HG02571 (cell line): Measurements from ENCODE around the gene MYO1F.
"Not testable (repeated sequence)": the region's sequence is repeated elsewhere in the genome, so short reads cannot be mapped to it uniquely, and the experiment has no call there.

Source experiments
- ATAC-seq: cut with Tn5 transposase; IDR thresholded peaks from one replicate; pipeline ENCODE4 v1.9.1; 2021; ENCODE audit warnings: mild to moderate bottlenecking, moderate library complexity; ENCODE audit not compliant: unreplicated experiment

The MYO1F gene

DNA sequence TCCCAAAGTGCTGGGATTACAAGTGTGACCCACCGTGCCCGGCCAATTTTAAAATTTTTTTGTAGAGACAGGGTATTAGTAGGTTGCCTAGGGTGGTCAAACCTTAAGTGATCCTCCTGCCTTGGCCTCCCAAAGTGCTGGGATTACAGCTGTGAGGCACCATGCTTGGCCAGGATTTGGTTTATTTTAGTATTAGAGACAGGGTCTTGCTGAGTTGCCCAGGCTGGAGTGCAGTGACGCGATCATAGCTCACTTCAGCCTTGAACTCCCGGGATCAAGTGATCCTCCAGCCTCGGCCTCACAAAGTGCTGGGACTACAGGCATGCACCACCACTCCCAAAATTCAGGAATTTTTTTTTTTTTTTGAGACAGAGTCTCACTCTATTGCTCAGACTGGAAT, 57.9 kb downstream of the MYO1F start:
- no peak for ATAC-seq

DNA sequence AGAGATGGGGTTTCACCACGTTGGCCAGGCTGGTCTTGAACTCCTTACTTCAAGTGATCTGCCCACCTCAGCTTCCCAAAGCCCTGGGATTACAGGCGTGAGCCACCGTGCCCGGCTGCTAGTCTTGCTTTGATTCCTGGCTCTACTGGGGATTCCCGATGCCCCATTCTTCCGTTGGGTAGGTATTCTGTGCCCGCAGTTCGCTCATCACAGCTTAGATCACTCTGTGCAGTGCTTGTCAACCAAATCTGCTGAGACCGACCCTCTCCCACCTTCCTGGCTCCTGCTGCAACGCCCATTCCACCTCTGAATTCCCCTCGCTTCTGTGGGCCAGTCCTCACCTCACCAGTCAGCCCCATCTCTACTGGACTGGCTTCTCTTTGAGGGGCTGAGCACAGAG, 58.7 kb downstream of the MYO1F start:
- no peak for ATAC-seq

DNA sequence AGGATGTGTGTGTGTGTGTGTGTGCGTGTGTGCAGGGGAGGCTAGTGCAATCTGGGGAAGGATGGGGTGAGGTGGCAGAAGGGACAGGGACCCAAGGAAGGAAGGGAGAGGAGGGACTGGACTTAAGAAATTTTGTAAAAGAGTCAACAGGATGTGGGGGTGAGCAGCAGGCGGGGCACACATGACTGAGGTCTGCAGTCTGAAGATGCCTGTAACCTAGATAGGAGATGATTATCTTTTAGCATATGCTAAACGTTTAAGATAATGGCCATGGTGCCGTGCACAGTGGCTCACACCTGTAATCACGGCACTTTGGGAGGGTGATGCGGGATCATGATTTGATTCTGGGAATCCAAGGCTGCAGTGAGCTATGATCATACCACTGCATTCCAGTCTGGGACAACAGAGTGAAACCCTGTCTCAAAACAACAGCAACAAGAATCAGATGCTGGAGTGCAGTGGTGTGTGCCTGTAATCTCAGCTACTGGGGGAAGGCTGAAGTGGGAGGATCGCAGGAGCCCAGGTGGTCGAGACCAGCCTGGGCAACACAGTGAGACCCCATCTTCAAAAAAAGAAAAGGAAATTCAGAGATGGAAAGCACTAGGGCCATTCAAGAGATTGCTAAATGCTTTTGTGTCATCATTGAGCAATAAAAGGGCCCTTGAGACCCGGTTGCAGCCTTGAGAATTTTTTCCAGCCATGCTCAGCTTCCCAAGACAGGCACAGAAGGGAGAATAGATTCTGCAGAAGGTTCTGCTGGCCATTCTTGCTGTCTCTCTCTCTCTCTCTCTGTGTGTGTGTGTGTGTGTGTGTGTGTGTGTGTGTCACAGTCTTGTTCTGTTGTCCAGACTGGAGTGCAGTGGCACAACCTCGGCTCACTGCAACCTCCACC, 59.4 kb downstream of the MYO1F start:
- ATAC-seq: no peak

DNA sequence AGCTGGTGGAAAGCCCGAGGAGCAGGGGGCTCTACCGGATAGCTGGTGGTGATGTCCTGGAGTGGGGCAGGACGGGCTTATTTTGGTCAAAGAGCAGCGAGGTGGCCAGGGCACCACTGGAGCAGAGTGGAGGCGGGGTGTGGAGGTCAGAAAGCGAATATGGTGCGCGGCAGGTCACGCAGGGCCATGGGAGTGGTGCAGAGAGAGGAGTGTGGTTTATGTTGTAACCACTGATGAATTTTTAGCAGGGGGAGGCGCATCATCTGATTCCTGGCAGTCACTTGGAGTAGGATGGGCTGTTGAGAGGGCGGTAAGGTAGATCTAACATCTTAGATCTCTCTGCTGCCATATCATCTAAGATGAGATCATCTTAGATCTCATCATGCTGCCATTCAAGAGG, 61.9 kb downstream of the MYO1F start:
- no peak for ATAC-seq

DNA sequence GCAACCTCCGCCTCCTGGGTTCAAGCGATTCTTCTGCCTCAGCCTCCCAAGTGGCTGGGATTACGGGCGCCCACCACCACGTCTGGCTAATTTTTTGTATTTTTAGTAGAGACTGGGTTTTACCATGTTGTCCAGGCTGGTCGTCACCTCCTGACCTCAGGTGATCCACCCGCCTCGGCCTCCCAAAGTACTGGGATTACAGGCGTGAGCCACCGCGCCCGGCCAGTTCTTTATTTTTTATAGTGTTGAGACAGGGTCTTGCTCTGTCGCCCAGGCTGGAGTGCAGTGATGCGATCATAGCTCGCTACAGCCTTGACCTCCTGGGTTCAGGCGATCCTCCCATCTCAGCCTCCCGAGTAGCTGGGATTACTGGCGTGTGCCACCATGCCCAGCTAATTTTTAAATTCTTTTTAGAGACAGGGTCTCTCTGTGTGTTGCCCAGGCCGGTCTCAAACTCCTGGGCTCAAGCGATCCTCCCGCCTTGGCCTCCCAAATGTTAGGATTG, 62.7 kb downstream of the MYO1F start:
- not testable (repeated sequence) for ATAC-seq

DNA sequence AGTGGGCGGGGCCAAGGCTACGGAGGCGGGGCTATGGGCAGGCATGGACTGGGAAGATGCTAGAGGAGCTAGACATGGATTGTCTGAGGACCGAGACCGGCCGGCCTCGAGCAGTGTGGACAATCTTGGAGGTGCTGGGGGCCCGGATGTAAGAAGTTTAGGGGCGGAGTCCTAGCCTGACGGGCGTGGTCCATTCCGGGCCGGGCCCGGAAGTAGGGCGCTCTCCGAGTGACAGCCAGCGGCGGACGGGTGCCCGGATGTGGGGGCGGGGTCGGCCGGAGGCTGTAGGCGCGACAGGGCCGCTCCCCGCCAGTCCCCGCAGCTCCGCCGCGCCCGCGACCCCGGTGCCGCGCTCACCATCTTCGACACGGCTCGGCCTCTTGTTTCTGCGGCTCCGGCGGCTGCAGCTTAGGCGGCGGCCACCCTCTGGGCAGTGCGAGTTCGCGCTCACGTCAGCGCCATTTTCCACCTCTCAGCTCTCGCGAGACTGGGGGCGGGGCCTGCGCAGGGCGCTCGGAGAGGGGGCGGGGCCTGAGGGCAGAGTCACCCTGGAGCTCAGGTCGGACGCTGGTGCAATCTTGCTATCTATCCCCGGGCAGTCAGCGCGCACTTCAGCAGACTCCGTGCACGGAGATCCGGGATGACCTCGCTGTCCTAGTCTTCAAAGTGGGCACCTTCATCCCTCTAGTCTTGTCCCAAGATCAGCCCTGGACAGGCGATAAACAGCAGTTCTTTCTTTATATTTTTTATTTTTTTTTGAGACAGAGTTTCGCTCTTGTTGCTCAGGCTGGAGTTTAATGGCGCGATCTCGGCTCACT, 63.3 kb downstream of the MYO1F start, which contains the start of gene ZNF414:
Gene ZNF414, minus strand, starts transcription at position 481 of the 818 bp plus-strand sequence. Its CDS starts 121 bp downstream, at position 360.
- ATAC-seq: peak; percentile 84

DNA sequence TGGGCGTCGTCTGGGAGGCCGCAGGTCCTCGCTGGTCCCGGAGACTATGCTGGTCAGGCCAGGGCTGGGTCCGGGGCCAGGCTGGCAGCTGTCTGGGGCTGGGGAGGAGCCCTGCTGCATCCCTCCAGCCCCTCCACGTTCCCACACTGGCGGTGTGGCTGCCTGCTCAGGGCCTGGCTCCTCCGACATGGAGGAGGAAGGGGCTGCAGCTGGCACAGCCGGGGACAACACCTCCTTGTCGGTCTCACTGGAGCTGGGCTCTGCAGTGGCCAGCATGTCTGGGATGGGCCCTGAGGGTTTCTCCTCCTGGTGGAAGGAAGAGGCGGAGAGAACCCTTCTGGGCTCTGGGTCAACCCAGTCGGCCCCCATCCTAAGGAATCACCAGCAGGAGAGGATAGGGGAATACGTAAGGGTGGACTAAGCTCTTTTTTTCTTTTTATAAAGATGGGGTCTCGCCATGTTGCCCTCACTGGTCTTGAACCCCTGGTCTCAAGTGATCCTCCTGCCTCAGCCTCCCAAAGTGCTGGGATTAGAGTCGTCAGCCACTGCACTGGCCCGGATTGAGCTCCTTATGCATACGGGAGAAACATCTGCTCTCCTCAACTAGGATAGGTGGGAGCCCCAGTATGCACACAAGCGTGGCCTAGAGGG, 64.1 kb downstream of the MYO1F start:
- ATAC-seq: no peak

DNA sequence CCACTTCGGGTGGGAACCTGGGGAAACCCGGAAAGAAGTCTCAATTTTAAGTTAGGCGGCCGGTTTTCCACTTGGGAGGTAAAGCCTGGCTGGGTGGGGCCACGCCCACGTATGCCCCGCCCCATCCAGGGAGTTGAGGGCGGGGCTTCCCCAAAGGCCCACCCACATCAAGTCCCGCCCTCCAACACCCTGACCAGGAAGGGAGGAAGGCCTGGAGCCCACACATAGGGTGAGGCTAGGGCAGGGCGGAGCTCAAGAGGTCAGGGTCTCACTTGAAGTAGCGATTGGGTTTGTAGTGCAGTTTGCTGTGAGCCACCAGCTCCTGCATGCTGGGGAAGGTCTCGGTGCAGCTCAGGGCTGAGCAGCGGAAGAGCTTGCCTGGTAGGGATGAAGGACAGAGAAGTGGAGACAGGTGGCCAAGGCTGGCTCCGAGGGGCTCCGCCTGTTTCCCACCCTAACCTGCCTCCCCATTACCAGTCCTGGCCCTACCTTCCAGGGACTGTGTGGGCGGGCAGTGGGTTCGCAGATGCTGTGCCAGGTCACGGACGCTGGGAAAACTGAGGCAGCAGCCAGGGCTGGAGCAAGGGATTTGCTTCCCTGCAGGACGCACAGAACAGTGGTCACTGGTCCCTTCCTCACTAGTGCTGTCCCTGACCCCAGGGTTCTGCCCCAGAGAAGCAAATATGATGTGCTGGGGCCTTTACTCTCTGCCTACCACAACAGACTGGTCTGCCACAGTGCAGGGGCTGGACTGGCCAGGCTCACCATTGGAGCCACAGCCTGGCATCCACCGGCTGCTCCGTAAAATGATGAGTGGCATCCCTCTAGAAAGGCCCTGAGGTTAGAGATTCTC, 64.9 kb downstream of the MYO1F start:
- ATAC-seq: no peak

DNA sequence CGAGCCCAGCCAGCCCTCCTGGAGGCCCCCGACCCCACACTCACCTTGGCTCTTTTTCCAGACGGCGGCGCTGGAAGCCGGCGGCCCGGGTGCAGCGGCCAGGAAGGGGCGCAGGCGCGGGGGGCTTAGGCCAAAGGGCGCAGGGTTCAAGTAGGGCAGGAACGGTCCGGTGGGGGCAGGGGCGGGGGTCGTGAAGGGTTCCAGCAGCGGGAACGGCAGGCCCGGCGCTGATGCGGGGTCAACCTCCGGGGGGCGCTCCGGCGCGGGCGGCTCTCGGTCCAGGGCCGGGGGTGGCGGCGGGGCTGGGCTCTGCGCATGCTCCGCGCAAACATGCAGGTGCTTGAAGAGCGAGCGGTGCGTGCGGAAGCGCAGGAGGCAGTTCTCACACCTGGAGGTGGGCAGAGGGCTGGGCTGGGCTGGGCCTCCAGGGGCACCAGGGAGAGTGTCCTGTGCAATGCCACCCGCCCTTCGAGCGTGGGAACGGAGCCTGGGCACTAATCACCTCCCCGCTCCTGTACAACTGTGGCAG, 65.6 kb downstream of the MYO1F start:
- no peak for ATAC-seq

DNA sequence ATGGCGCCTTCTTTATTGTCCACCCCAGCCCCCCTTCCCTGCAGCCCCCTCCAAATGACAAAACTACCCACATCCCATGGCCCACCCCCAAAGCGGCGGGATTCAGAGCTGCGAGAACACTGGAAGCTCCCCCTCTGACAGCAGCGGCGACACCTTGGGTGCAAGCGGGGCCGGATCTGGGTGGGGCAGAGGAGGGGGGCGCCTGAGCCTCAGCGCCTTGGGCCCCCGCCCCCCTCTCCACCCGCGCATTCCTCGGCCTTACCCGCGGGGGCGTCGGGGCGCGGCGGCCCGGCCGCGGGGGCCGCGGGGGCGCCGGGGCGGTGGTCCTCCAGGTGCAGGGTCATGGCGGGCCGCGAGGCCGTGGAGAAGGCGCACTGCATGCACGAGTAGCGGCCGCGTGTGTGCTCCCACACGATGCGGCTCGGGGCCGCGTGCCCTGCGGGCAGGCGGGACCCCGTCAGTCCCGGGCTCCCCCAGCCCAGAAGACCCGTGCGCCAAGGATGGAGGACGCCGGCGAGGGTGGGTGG, 66.6 kb downstream of the MYO1F start:
- ATAC-seq: no peak

DNA sequence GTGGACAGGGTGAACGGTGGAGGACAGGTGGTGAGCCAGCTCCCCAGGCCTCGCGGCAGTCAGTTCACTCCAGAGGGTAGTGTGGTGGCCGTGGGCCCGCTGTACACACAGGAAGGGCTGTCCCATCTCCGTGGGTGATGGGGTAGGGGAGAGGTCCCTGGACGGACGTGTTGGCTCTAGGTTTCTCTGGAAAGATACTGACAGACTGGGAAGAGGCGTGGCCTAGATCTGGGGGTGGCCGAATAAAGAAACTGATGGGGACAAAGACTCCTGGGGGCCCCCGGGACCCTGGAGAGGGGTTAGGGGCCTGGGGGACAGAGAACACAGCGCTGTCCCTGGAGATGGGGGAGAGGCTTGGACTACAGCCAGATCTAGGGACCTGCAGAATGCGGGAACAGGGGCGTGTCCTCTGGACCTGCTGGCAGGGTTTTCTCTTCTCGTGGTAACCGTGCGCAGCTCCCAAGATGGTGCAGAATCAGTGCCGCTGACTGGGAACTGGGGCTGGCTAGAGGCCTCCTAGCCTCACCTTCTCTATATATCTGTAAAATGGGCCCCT, 70.8 kb downstream of the MYO1F start:
- no peak for ATAC-seq

DNA sequence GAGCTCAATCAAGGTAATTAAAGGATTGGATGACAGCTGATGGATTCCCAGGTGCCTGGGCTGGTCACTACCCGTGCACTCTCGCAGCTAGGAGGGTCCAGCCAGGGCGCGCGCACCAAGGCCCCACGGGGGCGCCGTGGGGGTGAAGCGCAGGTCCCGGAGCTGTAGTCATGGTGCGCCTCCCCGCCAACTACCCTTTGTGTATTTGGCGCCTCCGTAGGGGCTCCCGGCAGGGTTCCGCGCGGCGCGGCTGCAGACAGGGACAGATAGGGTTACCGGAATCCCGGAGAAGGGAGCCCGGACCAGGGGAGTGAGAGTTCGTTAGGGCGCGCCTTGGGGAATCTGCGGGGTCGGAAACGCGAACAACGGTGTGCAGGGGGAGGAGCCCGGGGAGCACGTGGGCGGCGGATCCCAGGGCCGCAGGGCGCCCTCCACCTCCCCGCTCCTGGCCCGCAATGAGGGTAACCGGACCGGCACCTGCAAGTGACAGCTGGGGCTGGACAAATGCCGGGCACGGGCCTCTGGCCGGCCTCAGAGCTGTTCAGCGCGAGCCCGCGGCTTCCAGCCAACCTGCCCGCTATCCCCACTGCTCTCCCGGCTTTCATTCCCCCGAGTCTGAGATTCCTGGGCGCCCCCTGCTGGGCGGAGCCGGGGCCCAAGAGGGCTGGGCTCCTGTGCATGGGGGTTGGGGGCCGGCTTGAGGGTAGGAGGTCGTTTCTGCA, 71.4 kb downstream of the MYO1F start:
- ATAC-seq: no peak

DNA sequence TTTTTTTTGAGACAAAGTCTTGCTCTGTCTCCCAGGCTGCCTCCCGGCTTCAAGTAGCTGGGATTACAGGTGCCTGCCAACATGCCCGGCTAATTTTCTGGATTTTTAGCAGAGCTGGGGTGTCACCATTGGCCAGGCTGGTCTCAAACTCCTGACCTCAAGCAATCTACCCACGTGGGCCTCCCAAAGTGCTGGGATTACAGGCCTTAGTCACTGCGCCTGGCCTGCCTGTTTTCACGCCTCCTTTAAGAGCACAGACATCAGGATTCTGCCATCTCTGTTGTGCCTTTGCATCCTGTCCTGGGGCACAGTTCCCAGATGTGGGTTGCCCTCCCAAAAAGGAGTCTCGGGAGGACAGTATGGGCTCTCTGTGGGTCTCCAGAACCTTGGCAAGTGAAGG, 72.3 kb downstream of the MYO1F start:
- no peak for ATAC-seq

DNA sequence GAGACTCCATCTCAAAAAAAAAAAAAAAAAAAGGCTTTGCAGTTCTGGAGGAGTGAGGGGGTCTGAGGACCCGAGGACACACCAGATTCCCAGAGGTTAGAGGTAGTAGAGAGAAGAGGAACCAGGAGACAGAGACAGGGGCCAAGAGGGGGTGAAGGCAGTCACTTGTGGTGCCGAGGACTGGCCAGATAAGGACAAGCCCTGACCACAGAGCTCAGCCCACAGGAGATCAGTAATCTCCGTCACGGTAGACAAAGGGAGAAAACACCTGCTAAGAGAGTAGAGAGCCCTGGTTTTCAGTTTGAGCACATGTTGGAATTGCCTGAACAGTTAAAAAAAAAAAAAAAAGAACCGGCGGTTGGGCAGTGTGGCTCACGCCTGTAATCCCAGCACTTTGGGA, 73.1 kb downstream of the MYO1F start:
- ATAC-seq: no peak

DNA sequence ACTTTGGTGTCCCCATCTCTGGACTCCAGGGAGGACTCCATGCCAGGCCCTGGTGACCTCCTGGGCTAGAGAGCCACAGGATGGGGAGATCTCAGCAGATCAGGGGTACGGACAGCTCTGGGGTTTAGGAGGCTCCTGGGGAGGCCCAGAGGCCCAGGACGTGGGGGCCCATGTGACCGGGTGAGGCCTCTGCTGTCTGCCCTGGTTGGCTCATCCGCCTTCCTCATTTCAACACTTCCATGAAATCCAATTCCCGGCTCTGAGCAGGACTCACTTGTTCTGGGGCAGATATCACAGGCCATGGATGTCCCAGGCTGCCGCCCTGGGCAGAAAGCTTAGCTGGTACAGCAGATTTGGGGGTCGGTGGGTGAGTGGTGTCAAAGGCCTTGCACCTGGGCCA, 73.7 kb downstream of the MYO1F start:
- no peak for ATAC-seq

DNA sequence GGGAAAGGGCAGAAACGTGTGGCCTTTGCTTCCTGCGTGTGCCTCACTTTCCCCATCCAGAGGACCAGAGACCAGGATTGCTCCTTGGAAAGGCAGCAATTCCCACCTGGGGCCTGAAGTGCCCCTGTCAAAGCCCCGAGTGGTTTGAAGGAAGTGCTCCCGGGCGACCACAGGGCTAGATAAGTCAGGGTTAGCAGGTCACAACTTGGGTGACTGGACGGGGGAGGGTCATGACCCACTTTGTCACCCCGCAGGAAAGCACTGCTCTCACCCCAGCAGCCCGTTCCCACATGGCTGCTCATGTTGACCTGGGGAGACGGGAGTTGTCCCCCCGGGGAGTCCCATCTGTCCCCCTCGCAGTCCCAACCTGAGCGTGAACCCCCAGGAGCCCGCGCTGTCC, 75.3 kb downstream of the MYO1F start:
- no peak for ATAC-seq

DNA sequence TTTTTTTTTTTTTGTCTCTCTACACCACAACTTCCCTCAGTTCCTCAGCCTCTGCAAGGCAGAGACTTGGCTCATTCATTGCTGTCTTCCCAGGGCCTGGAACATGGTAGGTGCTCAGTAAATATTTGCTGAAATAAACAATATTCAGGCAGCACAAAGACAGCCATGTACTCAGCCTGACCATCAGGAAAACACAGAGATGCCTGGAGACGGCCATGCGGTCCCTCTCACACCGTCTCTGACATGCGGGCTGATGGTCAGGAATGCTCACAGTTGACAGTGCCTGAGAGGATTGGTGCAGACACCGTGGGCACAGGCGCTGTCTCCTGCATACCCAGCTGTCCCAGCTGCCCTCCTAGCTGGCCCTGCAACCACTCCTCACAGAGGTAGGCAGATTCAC, 75.7 kb downstream of the MYO1F start:
- no peak for ATAC-seq

DNA sequence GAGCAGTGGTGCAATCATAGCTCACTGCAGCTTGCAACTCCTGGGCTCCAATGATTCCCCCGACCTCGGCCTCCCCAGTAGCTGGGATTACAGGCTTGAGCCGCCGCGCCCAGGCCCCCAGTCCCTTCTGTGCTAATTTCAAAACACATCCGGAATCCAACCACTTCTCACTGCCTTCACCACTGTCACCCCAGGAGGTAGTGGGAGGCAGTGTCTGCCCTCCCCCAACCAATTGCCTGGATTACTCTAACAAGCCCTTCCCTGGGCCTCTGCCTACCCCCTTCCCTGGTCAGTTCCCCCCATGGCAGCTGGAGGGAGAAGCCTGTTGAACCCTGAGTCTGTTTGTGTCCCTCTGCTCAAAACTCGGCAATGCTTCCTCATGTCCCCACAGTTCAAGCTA, 77.1 kb downstream of the MYO1F start:
- no peak for ATAC-seq
